ENCODE results near the gene PRKCE. TPM values are rescaled to one million over a fixed set of nuclear protein-coding genes. Genes with fewer than 3 reads are reported as not detected.

PRKCE gene
- total and polyA plus RNA-seq, 2 donors (not counting 1 experiment from before 2014, with no cell fraction given): 14.1 to 19.0 TPM

DNA sequence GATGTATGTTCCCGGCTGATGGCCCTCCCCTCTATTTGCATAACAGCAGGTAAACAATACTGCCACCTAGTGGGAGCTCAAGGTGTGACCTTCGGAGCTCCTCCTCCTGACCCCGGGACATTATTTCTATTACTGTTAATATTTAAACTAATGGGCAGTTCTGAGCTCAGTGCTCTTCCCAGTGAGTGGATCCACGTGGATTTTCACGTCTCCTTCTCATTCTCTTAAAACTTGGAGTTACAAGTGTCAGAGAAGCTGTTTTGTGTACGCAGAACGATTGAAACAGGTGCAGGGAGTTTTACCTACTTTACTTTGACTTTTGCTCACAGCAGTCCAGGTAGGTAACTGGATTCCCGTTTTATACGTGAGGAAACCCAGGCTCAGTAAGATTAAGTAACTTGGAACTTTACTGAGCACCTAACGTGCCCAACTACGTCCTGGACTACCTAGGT lies 127.3 kb downstream of the PRKCE start:
- Histone ChIP-seq H3K27me3 (ENCODE audit: control insufficient read depth, insufficient read depth, low read length) (no peaks in the 10 kb centered on the region), H3K27ac (ENCODE audit: insufficient read depth, low read length) (no peak overlapping the region), H3K4me1 (ENCODE audit: control insufficient read depth, extremely low read depth, insufficient read depth, low read length) (no peaks in the 10 kb centered on the region), H3K4me3 (replicated peaks in 1 of 4; ENCODE audit: control extremely low read depth in 1 of 4, insufficient read depth in 1 of 4, low read depth in 3 of 4, low read length in 4 of 4) (no peak overlapping the region), H3K79me2 (ENCODE audit: control insufficient read depth, insufficient read depth, low read length) (peaks cover 2% of the 10 kb centered on the region), H2AFZ (ENCODE audit: low read length) (no peak overlapping the region), H3K4me2 (ENCODE audit: extremely low read depth, insufficient read depth, low read length) (no peak overlapping the region), H3K36me3 (ENCODE audit: control insufficient read depth, insufficient read depth, low read length) (no peaks in the 10 kb centered on the region), H4K20me1 (ENCODE audit: control insufficient read depth, extremely low read depth, insufficient read depth, low read length) (no peaks in the 10 kb centered on the region), H3K9ac (ENCODE audit: insufficient read depth, low read length) (no peak overlapping the region), H3K9me3 (ENCODE audit: control insufficient read depth, insufficient read depth, low read depth, low read length) (no peaks in the 10 kb centered on the region)
- DNase-seq (ENCODE audit: low read depth in 2 of 2): peak; percentile 38 to 75
- no peak for TF ChIP-seq EZH2 (IDR thresholded peaks at IDR 0.05; ENCODE audit: low read length, missing control alignments)
- TF ChIP-seq, protein P1, sequence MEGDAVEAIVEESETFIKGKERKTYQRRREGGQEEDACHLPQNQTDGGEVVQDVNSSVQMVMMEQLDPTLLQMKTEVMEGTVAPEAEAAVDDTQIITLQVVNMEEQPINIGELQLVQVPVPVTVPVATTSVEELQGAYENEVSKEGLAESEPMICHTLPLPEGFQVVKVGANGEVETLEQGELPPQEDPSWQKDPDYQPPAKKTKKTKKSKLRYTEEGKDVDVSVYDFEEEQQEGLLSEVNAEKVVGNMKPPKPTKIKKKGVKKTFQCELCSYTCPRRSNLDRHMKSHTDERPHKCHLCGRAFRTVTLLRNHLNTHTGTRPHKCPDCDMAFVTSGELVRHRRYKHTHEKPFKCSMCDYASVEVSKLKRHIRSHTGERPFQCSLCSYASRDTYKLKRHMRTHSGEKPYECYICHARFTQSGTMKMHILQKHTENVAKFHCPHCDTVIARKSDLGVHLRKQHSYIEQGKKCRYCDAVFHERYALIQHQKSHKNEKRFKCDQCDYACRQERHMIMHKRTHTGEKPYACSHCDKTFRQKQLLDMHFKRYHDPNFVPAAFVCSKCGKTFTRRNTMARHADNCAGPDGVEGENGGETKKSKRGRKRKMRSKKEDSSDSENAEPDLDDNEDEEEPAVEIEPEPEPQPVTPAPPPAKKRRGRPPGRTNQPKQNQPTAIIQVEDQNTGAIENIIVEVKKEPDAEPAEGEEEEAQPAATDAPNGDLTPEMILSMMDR (conservative IDR thresholded peaks at IDR 0.05 in 1 of 2, IDR thresholded peaks at IDR 0.05 in 1 of 2; ENCODE audit: low read depth in 1 of 2, low read length in 2 of 2): peak; percentile 59 to 65

DNA sequence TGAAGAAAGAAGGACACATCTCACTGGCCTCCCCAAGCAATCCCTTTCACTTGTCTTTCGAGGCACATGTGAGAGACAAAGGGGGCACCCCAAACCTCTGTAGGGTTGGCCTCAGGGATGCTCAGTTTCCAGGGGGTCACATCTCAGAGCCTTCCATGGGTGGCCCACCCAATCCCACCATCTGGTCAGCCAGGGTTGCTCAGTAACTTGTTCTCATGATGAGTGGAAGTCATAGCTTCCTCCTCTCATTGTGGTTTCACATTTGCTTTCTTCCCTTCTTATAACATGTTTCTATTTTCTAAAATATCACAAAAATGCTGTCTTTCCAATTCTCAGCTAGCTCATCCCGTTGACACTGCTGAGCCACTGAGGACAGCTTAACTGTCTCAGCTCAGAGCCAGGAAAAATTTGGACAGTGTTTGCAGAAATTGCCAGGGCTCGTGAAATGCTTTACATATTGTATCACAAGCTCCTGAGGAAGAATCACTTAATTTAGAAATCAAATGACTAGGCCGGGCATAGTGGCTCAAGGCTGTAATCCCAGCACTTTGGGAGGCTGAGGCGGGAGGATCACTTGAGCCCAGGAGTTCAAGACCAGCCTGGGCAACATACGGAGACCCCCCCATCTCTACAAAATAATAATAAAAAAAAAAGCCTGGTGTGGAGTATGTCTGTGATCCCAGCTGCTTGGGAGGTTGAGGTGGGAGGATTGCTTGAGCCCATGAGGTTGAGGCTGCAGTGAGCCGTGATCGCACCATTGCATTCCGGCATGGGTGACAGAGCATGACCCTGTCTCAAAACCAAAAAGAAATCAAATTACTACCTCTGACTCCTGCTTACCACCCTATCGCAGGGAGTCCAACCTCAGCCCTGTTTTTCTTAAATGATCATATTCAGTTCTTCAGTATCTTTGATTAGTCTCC lies 129.3 kb downstream of the PRKCE start:
- Histone ChIP-seq H3K4me1 (ENCODE audit: control insufficient read depth, extremely low read depth, insufficient read depth, low read length) (no peaks in the 10 kb centered on the region), H4K20me1 (ENCODE audit: control insufficient read depth, extremely low read depth, insufficient read depth, low read length) (no peaks in the 10 kb centered on the region), H3K9me3 (ENCODE audit: control insufficient read depth, insufficient read depth, low read depth, low read length) (no peaks in the 10 kb centered on the region), H3K4me2 (ENCODE audit: extremely low read depth, insufficient read depth, low read length) (no peak overlapping the region), H2AFZ (ENCODE audit: low read length) (no peak overlapping the region), H3K4me3 (replicated peaks in 1 of 4; ENCODE audit: control extremely low read depth in 1 of 4, insufficient read depth in 1 of 4, low read depth in 3 of 4, low read length in 4 of 4) (no peak overlapping the region), H3K79me2 (ENCODE audit: control insufficient read depth, insufficient read depth, low read length) (peaks cover 2% of the 10 kb centered on the region), H3K9ac (ENCODE audit: insufficient read depth, low read length) (no peak overlapping the region), H3K27me3 (ENCODE audit: control insufficient read depth, insufficient read depth, low read length) (no peaks in the 10 kb centered on the region), H3K36me3 (ENCODE audit: control insufficient read depth, insufficient read depth, low read length) (no peaks in the 10 kb centered on the region), H3K27ac (ENCODE audit: insufficient read depth, low read length) (no peak overlapping the region)
- DNase-seq (ENCODE audit: low read depth in 2 of 2): no peak
- TF ChIP-seq, protein P1 (conservative IDR thresholded peaks at IDR 0.05 in 1 of 2, IDR thresholded peaks at IDR 0.05 in 1 of 2; ENCODE audit: low read depth in 1 of 2, low read length in 2 of 2): no peak
- no peak for TF ChIP-seq EZH2 (IDR thresholded peaks at IDR 0.05; ENCODE audit: low read length, missing control alignments)

DNA sequence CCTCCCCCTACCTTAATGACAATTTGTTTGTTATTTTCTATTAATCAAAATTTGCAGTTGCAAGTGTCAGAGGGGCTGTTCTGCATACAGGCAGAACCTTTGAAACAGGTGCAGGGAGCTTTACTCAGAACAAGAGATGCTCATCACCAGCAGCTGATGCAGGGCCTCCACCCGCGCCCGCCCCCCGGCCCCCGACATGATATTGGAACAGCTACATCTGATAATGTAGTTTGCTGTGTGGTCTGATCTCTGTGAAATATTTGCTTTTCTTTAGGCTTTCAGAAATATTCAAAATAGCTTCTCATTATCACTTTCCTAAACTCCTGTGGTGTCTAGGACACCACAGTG lies 130.0 kb downstream of the PRKCE start:
- DNase-seq (ENCODE audit: low read depth in 2 of 2): no peak
- peaks cover 2% of the 10 kb centered on the region for H3K79me2 ChIP-seq (ENCODE audit: control insufficient read depth, insufficient read depth, low read length)
- H3K9me3 ChIP-seq (ENCODE audit: control insufficient read depth, insufficient read depth, low read depth, low read length): no peaks in the 10 kb centered on the region
- TF ChIP-seq, protein P1 (conservative IDR thresholded peaks at IDR 0.05 in 1 of 2, IDR thresholded peaks at IDR 0.05 in 1 of 2; ENCODE audit: low read depth in 1 of 2, low read length in 2 of 2): no peak
- TF ChIP-seq EZH2 (IDR thresholded peaks at IDR 0.05; ENCODE audit: low read length, missing control alignments): no peak
- no peak overlapping the region for H3K4me2 ChIP-seq (ENCODE audit: extremely low read depth, insufficient read depth, low read length)
- H3K4me1 ChIP-seq (ENCODE audit: control insufficient read depth, extremely low read depth, insufficient read depth, low read length): no peaks in the 10 kb centered on the region
- H3K36me3 ChIP-seq (ENCODE audit: control insufficient read depth, insufficient read depth, low read length): no peaks in the 10 kb centered on the region
- no peaks in the 10 kb centered on the region for H4K20me1 ChIP-seq (ENCODE audit: control insufficient read depth, extremely low read depth, insufficient read depth, low read length)
- H3K27ac ChIP-seq (ENCODE audit: insufficient read depth, low read length): no peak overlapping the region
- no peaks in the 10 kb centered on the region for H3K27me3 ChIP-seq (ENCODE audit: control insufficient read depth, insufficient read depth, low read length)
- no peak overlapping the region for H3K4me3 ChIP-seq (replicated peaks in 1 of 4; ENCODE audit: control extremely low read depth in 1 of 4, insufficient read depth in 1 of 4, low read depth in 3 of 4, low read length in 4 of 4)
- H3K9ac ChIP-seq (ENCODE audit: insufficient read depth, low read length): no peak overlapping the region
- H2AFZ ChIP-seq (ENCODE audit: low read length): no peak overlapping the region

Data from fibroblast of lung (primary cell).